ENCODE results near the gene MTMR6.

DNA sequence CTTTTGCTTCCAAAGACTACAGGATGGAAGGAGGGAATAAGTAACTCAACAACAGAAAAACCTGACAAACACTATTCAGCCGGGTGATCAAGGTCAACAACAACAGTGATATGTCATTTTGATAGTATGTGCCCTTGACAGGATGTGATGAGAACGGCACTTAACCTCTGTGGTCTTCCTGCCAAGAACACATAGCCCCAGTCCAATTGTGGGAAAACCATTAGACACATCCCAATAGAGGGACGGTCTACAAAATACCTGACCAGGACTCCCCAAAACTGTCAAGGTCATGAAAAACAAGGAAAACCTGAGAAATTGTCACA lies 72.1 kb downstream of the MTMR6 start:
- TF ChIP-seq POLR2AphosphoS5 (IDR thresholded peaks at IDR 0.05; ENCODE audit: low read depth, low read length) (no peak), POLR2A (IDR thresholded peaks at IDR 0.05; ENCODE audit: low read depth, low read length) (no peak)
